GM12878 (cell line): ENCODE results near the gene HABP2. TPM values are rescaled to one million over a fixed set of nuclear protein-coding genes. Genes with fewer than 3 reads are reported as not detected.

Source experiments
- BRCA1 ChIP-seq: IDR thresholded peaks from 2 replicates; pipeline ENCODE4 v1.6.1; 2011; ENCODE audit warnings: low read depth, low read length, improper control_type of control experiment
- IRF3 ChIP-seq: fragments of 450-650 bp; IDR thresholded peaks from 2 replicates; pipeline ENCODE4 v1.6.1; 2014; ENCODE audit warnings: mild to moderate bottlenecking
- NFYA ChIP-seq: IDR thresholded peaks from 2 replicates; pipeline ENCODE4 v1.6.1; 2011; ENCODE audit warnings: low read depth, mild to moderate bottlenecking, low read length, improper control_type of control experiment, borderline replicate concordance
- NRF1 ChIP-seq: conservative IDR thresholded peaks from 2 replicates; pipeline ENCODE4 v1.6.1; 2011; ENCODE audit warnings: mild to moderate bottlenecking, low read depth, low read length, improper control_type of control experiment
- PML ChIP-seq: IDR thresholded peaks from 2 replicates; pipeline ENCODE4 v1.6.1; 2012; ENCODE audit warnings: low read length, inconsistent platforms
- RUNX3 ChIP-seq: IDR thresholded peaks from 2 replicates; pipeline ENCODE4 v1.6.1; 2012; ENCODE audit warnings: low read length, inconsistent platforms
- polyA plus RNA-seq, 11 experiments: library from polyadenylated mRNA; depleted of rRNA in 4 of 11; unstranded in 6 of 11; stranded (reverse) in 5 of 11; fragments of >200 nt; fragmentation: Nextera tagmentation in 4 of 11; fragmentation: Illumina TruSeq in 1 of 11; extraction: Ambion mirVana in 4 of 11; extraction: Trizol in 1 of 11; gene quantifications; 1 replicate in 1 of 11; 2 replicates in 10 of 11; pipeline versions ENCODE4 v1.2.1 to v1.2.3, GENCODE V29; 2011 to 2016; ENCODE audit warnings: inconsistent platforms in 2 of 11, missing spikeins in 2 of 11, low read depth in 1 of 11
- total RNA-seq, 4 experiments: library from RNA; depleted of rRNA in 3 of 4; stranded (reverse); fragments of >200 nt in 3 of 4; fragmentation: Illumina TruSeq in 1 of 4; extraction: Trizol in 1 of 4; gene quantifications; 2 replicates each; pipeline versions ENCODE4 v1.2.1 to v1.2.3, GENCODE V29; 2013 to 2021
- TF ChIP-seq, protein P1 (sequence below): fragments of 150-350 bp; IDR thresholded peaks from 2 replicates; pipeline ENCODE4 v1.6.1; 2016; ENCODE audit warnings: low read depth, low read length
- TF ChIP-seq, protein P2 (sequence below): fragments of 450-650 bp; formaldehyde crosslinking; IDR thresholded peaks from 2 replicates; pipeline ENCODE4 v1.4.0; 2020; ENCODE audit warnings: mild to moderate bottlenecking, moderate library complexity

Gene HABP2
- total and polyA plus RNA-seq, 10 of the 15 experiments (the other 5 are each of a cell fraction or from before 2014, with no cell fraction given) = 0.13 TPM; not detected in 9

DNA sequence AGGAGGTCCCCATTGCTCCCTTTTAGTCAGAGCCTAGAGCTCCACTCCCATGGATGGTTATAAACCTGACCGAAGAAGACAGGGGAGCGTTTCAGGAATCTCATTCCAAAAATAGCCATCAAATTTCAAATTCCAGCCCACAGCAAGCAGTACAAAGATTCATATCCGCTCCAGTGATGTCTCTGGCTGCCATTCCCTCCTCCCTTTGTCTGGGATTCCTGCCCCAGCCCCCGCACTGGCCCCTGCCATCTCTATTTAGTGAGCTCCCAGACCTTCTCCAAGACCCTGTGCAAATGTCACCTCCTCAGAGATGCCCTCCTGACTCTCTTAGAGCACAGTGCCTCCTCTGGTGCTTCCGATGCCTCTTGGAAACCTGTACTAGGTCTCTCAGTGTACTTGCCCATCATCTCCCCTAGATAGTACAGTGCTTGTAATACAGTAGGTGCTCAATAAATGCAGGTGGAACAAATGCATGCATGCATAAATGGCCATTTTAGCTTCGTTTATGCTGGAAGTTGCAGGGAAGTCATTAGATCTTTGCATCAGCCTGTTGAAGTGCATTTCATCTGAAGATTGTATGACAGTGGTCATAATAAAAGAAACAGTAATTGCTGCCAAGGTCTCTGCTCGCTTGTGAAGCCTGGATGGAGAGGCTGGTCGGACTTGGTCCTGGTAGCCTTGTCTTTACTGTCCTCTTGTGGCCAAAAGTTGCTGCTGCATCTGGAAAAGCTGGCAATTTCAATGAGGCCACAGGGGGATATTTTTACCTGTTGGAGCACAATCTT lies 32.0 kb upstream of the HABP2 start (continued):
- TF ChIP-seq, protein P1, sequence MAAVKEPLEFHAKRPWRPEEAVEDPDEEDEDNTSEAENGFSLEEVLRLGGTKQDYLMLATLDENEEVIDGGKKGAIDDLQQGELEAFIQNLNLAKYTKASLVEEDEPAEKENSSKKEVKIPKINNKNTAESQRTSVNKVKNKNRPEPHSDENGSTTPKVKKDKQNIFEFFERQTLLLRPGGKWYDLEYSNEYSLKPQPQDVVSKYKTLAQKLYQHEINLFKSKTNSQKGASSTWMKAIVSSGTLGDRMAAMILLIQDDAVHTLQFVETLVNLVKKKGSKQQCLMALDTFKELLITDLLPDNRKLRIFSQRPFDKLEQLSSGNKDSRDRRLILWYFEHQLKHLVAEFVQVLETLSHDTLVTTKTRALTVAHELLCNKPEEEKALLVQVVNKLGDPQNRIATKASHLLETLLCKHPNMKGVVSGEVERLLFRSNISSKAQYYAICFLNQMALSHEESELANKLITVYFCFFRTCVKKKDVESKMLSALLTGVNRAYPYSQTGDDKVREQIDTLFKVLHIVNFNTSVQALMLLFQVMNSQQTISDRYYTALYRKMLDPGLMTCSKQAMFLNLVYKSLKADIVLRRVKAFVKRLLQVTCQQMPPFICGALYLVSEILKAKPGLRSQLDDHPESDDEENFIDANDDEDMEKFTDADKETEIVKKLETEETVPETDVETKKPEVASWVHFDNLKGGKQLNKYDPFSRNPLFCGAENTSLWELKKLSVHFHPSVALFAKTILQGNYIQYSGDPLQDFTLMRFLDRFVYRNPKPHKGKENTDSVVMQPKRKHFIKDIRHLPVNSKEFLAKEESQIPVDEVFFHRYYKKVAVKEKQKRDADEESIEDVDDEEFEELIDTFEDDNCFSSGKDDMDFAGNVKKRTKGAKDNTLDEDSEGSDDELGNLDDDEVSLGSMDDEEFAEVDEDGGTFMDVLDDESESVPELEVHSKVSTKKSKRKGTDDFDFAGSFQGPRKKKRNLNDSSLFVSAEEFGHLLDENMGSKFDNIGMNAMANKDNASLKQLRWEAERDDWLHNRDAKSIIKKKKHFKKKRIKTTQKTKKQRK = no peak
- TF ChIP-seq PML (no peak), NRF1 (no peak), RUNX3 (no peak), IRF3 (no peak), NFYA (no peak), BRCA1 (no peak)
- TF ChIP-seq, protein P2, sequence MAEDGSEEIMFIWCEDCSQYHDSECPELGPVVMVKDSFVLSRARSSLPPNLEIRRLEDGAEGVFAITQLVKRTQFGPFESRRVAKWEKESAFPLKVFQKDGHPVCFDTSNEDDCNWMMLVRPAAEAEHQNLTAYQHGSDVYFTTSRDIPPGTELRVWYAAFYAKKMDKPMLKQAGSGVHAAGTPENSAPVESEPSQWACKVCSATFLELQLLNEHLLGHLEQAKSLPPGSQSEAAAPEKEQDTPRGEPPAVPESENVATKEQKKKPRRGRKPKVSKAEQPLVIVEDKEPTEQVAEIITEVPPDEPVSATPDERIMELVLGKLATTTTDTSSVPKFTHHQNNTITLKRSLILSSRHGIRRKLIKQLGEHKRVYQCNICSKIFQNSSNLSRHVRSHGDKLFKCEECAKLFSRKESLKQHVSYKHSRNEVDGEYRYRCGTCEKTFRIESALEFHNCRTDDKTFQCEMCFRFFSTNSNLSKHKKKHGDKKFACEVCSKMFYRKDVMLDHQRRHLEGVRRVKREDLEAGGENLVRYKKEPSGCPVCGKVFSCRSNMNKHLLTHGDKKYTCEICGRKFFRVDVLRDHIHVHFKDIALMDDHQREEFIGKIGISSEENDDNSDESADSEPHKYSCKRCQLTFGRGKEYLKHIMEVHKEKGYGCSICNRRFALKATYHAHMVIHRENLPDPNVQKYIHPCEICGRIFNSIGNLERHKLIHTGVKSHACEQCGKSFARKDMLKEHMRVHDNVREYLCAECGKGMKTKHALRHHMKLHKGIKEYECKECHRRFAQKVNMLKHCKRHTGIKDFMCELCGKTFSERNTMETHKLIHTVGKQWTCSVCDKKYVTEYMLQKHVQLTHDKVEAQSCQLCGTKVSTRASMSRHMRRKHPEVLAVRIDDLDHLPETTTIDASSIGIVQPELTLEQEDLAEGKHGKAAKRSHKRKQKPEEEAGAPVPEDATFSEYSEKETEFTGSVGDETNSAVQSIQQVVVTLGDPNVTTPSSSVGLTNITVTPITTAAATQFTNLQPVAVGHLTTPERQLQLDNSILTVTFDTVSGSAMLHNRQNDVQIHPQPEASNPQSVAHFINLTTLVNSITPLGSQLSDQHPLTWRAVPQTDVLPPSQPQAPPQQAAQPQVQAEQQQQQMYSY (CRISPR knock-in tag) = no peak
